GM10847 (cell line): Measurements from ENCODE around the gene CDH4.

Experiments used
- POLR2A ChIP-seq: IDR thresholded peaks from 2 replicates; pipeline ENCODE4 v1.6.1; 2011; ENCODE audit not compliant: insufficient read length; ENCODE audit errors: extremely low read depth

The CDH4 gene

GRCh38 chr20:61240814-61241213, 11.2 kb upstream of the CDH4 start:
- TF ChIP-seq POLR2A, result no peak

GRCh38 chr20:61244213-61244612, 7.8 kb upstream of the CDH4 start:
- TF ChIP-seq POLR2A, result no peak

- TF ChIP-seq POLR2A, result no peak
Observed at GRCh38 chr20:61246269-61246668, 5.8 kb upstream of the CDH4 start.

- no peak for TF ChIP-seq POLR2A
Observed at GRCh38 chr20:61249626-61250025, 2.4 kb upstream of the CDH4 start.

- TF ChIP-seq POLR2A, result no peak
Observed at GRCh38 chr20:61252601-61253263, 671 bp downstream of the CDH4 start.

DNA sequence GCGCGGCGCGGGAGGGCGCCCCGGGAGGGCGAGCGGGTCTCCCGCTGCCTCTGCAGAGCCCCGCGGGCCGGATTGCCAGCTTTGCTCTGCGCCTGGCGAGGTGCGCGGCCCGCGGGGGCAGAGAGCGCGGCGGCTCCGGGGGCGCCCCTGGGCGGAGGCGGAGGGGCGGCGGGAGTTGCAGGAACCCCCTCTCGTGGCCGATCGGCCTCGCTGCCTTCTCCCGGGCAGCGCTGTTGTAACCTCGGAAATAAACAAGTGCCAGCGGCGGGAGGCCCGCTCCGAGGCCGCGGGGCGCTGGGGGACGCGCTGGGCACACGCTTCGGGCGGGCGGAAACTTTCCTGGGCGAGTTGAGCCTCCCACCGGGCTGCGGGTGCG, 1.2 kb downstream of the CDH4 start:
- TF ChIP-seq POLR2A, result no peak

GRCh38 chr20:61253640-61254511, 1.8 kb downstream of the CDH4 start:
- no peak for TF ChIP-seq POLR2A

DNA sequence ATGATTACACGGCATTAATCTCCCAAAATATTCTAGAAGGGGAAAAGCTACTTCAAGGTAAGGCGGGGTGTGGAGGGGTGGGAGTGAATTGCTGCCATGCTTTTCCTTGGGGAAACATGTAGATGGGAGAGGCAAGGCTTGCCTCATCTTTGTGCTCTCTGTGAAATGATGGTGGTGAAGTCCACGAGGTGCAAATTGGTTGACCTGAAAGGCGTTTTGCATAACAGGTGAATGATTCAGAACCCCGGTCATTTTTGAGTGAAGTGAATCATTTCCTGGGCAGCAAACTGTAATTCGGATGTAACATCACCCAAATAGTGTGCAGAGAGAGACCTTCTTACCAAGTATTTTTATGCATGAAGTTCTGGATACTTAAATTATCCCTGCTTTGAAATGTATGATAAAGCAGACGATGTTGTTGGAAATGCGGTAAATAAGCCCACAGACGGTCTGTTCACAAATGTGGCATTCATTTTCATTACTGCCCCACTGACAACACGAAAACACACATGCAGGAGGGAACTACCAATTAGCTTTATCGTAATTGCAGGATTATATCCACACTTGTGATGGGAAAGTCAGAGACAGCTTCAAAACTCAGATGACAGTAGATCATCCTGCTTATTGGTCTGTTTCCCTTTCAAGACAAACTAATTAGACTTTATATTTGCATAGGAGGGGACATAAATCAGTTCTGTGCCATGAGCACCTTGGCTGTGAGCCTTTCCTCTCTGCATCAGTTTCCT, 3.0 kb downstream of the CDH4 start:
- TF ChIP-seq POLR2A, result no peak

DNA sequence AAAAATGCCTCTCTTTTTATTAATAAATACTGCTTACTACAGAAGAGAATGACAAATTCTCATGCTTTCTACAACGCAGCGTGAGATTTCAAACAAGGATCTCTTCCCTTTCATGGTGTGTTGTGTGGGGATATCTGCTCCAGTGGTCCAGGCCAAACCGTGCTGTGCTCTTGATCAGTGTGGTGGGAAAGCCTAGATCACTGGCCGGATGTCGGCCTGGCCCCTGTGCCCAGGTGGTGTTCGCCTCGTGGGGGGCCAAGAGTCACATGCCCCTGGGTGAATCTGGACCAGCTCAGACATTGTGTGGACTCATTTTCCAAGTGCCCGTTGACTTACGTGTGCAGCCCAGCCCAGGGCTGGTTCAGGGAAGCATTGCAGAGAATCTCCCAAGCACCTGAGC, 4.3 kb downstream of the CDH4 start:
- no peak for TF ChIP-seq POLR2A

DNA sequence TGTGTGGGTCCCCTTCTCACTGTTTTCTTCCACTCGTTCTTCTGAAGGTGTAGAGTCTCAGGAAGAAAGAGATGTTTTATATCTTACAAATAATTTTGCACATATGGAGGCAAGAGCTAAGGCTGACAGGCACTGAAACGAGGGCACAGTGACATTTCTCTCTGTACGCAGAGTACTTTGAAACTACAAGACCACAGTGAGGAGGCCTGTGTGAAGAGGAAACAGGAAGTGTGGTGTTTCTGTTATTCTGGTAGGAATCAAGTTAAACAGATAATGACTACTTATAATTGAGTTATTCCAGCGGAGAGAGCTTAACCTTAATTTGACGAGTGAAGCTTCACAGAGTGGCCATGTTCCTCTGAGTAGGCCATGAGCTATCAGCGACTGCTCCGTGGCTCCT, 4.8 kb downstream of the CDH4 start:
- TF ChIP-seq POLR2A, result no peak

- TF ChIP-seq POLR2A, result no peak
Observed at GRCh38 chr20:61257611-61258010, 5.5 kb downstream of the CDH4 start.

- no peak for TF ChIP-seq POLR2A
Observed at GRCh38 chr20:61259741-61260140, 7.7 kb downstream of the CDH4 start.

DNA sequence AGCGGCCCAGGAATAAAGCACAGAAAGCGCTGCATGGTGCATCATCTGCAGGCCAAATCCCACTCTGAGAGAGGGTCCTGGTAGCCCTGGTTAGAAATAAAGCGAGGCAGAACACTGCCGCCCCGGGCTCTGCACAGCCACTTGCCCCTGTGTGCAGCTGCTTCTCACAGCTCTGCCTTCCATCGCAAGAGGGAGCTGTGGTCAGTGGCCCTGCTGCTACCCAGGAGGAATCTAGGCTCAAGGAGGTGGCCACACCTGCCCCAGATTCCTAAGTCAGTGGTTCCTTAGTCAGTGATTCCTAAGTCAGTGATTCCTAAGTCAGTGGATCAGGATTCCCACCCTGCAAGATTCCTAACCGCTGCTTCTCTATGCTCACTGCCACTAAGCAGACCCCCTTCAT, 8.8 kb downstream of the CDH4 start:
- TF ChIP-seq POLR2A, result no peak

GRCh38 chr20:61262036-61262435, 10.0 kb downstream of the CDH4 start:
- no peak for TF ChIP-seq POLR2A

DNA sequence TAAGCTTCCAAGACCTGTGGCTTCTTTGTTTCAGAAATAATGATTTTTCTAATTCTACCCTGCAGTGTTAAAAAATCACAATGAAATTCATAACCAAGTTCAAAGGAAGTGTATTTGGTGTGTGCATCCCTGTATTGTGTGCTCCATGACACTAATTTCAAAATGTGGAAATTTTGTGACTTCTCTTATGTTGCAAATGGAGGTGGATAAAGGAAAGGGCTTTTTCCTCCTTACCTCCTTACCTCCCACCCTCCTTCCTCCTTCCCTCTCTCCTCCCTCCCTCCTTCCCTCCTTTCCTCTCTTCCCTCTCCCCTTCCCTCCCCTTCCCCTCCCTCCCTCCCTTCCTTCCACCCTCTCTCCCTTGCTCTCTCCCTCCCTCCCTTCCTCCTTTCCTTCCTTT, 10.5 kb downstream of the CDH4 start:
- TF ChIP-seq POLR2A, result no peak
